Activated naive CD4-positive, alpha-beta T cell treated with Interleukin-2 at 50 U/mL for 16 hours (primary cell): ENCODE results near the gene SUGP1.
"Not testable (repeated sequence)": the region's sequence is repeated elsewhere in the genome, so short reads cannot be mapped to it uniquely, and the experiment has no call there.

Experiments used
- DNase-seq: peaks from one replicate; pipeline ENCODE4 v3.0.0-alpha.2; 2020

SUGP1 gene

DNA sequence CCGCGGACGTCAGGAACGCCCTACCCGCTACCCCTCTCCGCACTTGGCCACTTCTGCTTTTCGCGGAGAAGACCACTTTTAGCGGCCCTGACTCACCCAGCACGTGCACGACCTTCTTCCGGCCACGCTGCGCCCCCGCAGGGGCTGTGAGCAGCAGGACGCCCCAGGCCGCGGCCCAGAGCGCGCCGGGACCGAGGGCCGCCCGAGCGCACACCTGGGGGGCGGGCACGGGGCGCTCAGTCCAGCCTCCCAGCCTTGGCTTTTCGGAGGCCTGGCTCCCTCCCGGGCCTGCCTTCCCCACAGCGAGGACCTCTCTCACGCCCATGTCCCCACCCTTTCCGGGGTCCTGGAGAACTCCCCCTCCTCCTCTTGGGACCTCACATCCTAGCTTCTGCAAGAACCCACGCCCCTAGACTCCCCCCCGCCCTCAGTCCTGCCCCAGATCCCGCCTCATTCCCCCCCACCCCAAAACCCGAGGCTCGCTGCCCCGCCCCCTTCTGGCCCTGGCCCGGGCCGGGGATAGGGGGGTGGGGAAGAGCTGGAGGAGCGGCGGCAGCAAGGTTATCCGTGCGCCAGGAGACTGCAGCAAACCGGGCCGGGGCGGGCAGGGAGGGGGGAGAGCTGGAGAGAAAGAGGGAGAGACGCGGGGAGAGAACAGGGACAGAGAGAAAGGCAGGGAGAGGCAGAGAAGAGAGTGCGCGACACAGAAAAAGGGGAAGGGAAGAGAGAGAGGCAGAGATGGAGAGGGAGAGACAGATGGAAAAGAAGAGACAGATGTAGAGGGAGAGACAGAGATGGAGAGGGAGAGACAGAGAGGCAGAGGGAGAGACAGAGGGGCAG, 58.7 kb downstream of the SUGP1 start:
- DNase-seq, result no peak

DNA sequence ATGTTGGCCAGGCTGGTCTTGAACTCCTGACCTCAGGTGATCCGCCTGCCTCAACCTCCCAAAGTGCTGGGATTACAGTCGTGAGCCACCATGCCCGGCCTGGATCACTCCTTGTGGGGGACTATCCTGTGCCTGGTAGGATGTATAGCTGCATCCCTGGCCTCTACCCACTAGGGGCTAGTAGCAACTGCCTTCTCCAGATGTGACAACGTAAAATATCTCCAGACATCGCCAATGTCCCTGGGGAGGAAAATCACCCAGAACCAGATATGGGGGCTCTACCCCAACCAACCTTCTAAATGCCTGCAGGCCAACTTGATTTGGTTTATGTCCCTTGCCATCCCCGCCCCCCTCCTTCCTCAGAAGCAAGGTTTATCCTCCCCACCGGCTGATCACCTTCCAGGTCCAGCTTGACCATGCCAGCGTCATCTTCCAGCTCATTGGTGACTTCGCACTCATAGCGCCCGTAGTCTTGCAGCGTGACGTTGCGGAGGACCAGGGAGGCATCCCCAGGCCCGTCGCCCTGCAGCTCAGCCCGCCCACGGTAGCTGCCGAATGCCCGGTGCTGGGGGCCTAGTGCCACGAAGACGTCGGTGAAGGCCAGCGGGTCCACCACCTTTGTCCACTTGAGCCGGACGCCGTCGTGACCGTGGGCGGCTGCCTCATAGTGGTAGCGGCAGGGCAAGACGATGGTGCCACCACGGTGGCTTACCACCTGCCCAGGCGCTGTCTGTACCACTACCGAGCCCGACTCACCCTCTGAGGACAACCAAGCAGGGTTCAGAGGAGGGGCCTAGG, 59.7 kb downstream of the SUGP1 start:
- no peak for DNase-seq

DNA sequence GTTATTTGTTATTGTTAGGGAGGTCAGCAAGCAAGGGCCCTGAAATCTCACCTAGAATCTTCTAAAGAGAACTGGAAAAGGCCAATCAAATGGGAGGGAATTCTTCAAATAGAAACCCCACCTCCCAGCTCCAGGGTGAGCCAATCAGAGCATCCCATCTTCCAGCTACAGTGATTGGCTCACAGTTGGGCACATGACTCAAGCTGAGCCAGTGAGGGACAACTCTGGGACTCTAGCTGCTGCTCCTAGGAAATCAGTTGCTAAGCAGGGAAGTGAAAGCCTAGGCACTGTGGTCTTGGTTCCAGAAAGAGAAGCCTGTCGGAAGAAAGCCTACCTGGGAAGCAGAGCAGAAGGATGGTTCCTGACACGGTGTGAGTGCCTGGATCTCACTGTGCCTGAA, 60.6 kb downstream of the SUGP1 start:
- DNase-seq, result no peak

DNA sequence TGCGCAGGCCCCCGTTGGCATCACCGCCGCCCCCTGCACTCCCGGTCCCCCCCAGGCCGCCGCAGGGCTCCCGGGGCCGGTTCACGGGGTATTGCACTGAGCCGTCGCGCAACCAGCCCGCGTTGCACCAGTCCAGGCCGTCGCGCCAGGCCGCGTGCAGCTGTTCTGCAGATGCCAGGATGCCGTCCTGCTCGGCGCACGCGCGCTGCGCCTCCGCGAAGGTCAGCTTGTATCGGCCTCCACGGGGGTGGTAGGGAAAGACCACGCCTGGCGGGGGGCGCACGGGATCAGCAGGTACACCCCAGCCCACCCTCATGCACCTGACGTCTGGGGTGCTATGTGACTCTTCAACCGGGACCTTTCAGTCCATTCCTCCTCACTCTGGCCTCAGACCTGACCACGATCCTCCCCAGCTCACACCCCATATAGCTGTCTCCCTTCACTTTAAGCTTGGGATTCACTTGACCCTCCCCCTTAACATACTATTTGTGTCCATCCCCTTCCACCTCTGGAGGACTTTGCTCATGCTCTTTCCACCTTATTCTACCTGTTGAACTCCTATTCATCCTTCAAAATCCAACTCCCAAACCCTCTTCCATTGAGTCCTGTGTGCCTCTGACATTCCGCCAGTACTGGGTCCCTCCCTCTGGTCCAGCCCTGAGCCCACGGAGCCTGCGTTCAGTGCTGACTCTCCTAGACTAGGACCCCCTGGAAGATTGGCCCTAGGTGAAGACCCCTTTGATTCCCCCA, 61.5 kb downstream of the SUGP1 start:
- DNase-seq, result no peak

DNA sequence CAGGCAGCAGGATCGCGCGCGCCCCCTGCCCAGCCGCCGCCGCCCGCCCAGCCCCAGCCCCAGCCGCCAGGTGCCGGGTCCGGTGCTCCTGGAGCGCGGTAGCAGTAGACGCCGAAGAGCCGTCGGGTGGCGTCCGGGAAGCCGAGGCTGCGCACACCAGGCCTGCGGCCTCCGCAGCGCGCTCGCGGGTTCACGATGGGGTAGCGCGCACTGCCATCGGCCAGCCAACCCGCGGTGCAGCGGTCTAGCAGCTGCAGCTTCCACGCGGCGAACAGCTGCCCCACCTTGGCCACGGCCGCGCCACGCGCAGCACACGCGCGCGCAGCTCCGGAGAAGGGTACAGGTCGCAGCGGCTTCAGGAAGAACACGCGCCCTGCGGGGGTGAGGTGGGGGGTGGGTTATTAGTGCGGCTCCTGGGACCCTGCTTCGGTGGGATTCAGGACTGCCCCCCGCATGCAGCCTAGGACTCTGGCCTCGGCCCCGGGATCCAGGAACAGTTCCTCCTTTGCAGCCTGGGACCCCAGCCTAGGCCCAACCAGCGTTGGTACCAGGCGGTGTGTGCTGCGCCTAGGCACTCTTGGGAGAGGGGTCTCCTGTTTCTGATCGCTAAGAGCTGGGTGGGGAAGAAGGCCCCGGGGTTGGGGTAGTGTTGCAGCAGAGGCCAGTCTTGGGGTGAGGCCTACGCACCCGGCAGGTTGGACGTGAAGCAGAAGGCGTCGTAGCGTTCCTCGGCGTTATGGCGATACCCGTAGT, 62.3 kb downstream of the SUGP1 start:
- DNase-seq, result no peak

DNA sequence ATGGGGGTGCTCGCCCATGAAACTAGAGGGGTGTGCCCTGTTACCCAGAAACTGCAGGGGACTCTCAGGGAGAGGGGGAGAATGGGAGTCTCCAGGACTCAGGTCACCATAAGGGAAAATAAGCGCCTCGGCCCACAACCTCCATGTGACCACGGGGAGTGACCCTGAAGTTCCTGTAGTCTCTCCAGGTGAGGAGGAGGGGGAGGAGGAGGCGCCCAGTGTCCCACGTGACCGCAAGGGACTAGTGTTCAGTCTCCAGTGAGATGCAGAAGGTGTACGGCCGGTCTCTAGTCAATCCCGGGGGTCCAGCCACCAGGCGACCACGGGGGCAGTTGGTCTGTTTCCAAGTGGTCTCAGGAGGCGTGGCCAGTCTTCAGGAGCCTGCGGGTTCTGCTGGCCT, 63.2 kb downstream of the SUGP1 start:
- no peak for DNase-seq

DNA sequence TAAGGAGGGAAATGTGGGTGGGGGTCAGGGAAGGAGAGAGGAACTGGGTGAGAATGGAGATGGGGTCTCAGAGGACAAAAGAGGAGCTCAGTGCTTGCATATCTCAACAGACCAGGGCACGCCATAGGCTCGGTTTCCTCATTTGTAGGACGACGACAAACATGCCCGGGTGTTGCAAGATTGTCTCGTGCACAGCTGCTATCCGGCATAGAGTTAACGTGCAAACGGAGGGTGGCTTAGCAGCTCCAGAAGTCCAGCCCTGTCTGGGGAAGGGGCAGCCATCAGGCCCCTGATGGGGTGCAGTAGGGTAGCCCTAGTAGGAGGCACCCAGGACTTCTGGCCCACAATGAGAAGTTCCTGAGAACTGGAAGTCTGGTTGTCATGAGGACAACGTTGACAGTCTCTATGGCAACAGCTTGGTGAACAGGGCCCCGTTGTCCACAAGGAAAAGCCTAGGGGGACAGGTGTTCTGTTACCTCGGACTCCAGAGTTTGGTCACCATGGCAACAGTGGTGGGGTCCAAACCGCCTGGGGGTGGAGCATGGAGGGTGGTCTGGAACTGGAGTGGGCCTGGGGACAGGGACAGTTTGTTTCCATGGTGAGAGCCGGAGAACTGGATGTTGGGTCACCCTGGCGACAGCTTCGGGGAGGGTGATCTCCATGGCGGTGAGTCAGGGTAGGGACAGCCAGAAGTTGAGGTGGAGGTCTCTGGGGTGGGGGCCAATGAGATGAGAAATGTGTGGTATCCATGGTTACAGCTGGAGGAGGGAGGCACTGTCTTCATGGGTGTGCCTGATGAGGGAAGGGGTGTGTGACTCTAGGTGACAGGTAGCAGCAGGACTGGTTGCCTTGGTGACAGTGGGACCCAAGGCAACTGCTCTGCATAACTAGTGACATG, 64.0 kb downstream of the SUGP1 start:
- no peak for DNase-seq

DNA sequence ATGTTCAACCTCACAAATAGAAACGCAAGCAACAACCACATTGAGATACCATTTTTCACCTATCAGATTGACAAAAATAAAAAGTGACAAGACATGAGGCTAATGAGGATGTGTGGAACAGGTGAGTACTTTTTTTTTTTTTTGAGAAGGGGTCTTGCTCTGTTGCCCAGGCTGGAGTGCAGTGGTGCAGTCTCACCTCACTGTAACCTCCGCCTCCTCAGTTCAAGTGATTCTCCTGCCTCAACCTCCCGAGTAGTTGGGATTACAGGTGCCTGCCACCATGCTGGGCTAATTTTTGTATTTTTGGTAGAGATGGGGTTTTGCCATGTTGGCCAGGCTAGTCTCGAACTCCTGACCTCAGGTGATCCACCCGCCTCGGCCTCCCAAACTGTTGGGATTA, 66.9 kb downstream of the SUGP1 start:
- not testable (repeated sequence) for DNase-seq

DNA sequence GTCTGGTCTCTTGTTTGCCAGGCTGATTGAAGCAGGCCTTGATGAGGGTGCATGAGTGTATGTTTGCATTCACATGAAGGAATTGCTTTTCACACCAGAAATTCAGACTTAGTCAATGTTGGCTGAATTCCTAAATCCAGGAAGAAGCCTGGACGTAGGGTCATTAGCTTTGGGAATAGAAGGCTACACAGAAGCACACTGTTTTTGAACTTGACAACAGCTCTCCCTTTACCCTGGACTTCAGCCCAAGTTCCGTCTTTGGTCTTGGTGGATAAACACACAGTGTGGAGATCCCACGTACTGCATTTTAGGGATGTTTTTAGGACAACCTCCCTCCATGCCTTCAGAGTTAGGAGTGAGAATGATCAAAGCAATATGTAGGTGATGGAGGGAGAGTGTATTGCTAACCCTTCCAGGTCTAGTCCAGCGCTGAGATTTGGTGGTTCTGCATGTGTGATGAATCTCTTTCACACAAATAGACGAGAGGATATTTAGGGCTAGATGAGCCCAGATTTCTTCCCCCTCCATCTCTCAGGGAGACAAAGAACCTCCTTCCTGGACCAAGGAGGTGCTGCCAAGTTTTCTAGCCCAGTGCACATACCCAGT, 70.0 kb downstream of the SUGP1 start:
- no peak for DNase-seq

DNA sequence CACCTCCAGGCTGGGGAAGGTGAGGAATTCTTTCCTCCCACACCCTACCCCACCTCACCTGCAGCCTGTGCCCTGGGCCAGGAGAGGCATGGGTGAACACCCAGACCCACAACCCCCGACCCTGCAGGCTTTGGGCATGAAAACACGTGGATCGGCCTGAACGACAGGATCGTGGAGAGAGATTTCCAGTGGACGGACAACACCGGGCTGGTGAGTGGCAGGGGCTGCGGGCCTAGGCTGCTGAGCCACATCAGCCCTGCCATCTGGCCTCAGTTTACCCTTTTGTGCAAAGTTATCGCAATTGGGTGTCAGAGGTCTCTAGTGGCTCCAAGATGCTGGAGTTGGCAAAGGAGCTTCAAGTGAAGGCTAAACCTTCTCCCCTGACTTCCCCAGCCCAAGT, 79.8 kb downstream of the SUGP1 start:
- DNase-seq, result no peak

DNA sequence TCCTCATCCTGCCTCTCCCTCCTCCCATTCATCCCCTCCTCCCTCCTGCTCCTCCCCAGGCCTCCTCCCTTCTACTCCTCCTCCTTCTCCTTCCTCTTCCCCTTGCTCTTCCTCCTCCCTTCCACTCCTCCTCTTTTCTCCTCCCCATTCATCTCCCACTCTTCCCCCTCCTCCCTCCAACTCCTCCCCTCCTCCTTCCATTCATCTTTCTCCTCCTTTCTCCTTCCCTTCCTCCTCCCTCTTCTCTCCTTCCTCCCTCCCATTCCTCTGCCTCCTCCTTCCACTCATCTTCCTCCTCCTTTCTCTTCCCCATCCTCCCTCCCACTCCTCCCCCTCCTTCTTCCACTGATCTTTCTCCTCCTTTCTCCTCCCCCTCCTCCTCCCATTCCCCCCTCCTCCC, 80.6 kb downstream of the SUGP1 start:
- DNase-seq, result no peak

DNA sequence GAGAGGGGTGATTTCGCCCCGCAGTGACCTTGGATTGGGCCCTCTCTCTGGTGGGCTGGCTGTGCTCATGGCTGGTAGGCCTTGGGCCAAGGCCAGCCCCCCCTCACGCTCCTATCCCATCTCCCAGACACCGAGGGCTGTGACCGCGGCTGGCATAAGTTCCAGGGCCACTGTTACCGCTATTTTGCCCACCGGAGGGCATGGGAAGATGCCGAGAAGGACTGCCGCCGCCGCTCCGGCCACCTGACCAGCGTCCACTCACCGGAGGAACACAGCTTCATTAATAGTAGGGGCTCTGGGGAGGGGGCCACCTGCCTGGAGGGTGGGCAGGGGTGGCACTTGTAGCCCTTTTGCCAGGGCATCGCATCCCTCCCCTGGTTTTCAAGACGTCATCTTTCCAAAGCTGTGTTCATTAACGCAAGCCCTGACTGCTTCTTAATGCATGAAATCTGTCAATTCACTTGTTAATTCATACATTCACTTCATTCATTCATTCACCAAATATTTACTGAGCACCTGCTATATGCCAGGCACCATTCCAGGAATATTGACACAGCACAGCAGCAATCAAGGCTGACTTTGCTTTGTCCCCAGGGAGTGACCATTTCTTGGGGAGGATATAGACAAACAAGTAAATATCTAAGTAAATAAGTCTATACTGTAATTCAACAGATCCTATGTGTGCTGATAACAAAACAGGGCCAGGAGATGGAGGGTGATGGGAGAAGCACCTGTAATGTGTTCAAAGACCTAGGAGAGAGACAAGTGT, 82.0 kb downstream of the SUGP1 start:
- no peak for DNase-seq

DNA sequence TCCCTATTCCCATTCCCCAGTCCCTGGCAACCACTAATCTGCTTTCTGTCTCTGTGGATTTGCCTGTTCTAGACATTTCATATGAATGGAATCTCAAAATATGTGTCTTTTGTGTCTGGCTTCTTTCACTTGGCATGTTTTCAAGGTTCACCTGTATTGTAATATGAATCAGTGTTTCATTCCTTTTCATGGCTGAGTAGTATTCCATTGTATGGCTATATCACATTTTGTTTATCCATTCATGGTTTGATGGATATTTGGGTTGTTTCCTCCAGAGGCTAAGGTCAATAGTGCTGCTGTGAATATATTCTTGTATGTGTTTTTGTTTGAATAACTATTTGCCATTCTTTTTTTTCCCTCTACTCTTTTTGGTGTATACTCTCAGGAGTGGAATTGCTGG, 84.1 kb downstream of the SUGP1 start:
- no peak for DNase-seq

DNA sequence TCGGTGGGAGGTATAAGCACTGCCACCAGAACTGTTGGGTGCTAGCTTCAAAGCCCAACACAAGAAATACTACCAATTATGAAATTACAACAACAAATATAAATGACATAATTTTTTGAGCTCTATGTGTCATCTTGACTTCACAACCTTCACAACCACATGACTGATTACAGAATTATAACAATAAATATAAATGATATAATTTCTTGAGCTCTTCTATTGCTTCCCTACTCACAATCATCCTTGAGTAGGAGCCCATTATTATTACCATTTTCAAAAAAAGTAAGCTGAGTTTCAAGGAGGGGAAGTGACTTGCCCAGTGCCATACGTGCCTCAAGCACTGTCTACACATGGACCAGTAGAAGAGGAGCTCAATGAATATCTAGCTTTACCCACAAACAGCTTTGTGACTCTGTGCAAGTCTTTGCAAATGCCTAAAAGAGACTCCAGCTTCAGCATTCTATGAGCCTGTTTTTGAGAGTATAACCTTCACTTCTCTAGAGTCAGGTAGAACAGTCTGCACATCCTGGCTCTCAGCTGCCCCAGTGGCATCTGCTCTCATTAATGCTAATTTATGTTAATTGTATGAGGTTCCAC, 86.0 kb downstream of the SUGP1 start:
- DNase-seq, result no peak

DNA sequence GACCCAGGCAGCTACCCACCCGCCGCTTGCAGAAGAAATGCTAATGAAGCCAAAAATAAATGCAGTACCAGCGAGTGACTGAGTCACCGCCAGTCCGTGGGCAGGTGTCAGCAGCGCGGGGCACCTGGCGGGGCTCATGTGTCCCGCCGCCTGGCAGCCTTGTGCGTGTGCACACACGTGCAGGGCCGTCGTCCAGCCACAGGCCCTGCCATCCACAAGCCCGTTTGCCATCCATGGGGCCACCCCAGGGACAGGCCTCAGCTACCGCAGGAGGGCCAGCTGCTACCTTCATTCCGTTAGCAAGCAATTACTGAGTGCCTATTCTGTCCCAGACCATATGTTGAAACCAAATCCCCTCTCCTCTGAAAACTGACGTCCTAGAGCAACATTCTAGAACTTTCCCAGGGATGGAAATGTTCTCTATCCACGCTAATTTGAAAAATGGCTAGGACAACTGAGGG, 88.0 kb downstream of the SUGP1 start:
- no peak for DNase-seq

DNA sequence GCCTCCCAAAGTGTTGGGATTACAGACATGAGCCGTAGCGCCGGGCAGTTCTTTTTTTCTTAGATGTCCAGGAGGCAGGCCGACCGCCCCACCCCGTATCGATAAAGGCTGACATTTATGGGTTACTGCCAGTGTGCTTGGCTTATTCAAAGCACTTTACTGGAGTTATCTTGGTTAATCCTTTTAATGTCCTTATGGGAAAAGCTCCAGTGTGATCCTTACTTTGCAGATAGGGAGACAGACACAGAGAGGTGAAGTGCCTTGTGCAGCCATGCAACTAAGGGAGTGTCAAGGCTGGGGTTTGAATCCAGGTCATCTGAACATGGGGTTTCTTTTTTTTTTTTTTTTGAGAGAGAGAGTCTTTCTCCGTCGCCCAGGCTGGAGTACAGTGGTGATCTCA, 89.3 kb downstream of the SUGP1 start:
- DNase-seq, result no peak

DNA sequence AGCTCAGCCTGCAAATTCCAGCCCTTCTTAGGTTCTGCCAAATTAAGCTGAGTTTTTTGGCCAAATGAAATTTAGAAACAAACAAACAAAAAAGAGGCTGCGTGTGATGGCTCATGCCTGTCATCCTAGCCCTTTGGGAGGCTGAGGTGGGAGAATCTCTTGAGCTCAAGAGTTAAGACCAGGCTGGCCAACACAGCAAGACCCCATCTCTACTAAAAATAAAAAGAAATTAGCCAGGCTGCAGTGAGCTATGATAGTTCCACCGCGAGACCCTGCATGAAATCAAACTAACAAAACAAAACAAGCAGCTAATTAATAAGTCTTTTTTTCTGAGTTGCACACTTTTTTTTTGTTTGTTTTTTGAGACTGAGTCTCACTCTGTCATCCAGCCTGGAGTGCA, 90.6 kb downstream of the SUGP1 start:
- no peak for DNase-seq

DNA sequence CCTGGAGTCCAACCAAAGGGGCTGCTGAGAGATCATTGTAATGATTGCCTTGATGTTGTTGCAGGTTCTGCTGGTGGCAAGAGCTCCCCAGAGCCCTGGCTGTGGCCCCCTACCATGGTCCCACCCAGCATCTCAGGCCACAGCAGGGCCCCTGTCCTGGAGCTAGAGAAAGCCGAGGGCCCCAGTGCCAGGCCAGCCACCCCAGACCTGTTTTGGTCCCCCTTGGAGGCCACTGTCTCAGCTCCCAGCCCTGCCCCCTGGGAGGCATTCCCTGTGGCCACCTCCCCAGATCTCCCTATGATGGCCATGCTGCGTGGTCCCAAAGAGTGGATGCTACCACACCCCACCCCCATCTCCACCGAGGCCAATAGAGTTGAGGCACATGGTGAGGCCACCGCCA, 93.1 kb downstream of the SUGP1 start:
- no peak for DNase-seq

DNA sequence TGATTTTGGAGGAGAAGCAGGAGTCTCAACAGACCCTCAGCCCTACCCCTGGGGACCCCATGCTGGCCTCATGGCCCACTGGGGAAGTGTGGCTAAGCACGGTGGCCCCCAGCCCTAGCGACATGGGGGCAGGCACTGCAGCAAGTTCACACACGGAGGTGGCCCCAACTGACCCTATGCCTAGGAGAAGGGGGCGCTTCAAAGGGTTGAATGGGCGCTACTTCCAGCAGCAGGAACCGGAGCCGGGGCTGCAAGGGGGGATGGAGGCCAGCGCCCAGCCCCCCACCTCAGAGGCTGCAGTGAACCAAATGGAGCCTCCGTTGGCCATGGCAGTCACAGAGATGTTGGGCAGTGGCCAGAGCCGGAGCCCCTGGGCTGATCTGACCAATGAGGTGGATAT, 93.6 kb downstream of the SUGP1 start:
- no peak for DNase-seq

DNA sequence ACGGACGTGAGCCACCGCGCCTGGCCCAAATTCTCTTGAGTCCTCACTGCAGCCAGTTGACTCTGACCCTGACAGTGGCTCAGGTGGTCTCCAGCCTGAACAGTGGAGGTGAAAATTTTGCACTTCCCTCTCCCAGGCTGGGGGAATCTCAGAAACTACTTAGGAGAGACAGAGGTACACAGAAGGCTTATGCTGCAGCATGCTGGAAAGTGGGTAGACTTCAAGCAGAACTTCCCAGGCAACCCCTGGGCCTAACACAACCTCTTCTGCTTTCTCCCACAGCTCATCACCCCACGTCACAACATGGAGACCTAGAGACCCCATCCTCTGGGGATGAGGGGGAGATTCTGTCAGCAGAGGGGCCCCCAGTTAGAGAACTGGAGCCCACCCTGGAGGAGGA, 94.1 kb downstream of the SUGP1 start:
- DNase-seq, result no peak
